HG02981 (cell line): ENCODE measurements around the gene TFDP2.

Experiments
- ATAC-seq: cut with Tn5 transposase; IDR thresholded peaks from one replicate; pipeline ENCODE4 v1.9.1; 2021; ENCODE audit warnings: mild to moderate bottlenecking, moderate library complexity; ENCODE audit not compliant: unreplicated experiment

The TFDP2 gene

GRCh38 chr3:141969711-141970110 lies 179.6 kb downstream of the TFDP2 start:
- no peak for ATAC-seq

GRCh38 chr3:141965471-141965870 lies 183.9 kb downstream of the TFDP2 start:
- no peak for ATAC-seq

DNA sequence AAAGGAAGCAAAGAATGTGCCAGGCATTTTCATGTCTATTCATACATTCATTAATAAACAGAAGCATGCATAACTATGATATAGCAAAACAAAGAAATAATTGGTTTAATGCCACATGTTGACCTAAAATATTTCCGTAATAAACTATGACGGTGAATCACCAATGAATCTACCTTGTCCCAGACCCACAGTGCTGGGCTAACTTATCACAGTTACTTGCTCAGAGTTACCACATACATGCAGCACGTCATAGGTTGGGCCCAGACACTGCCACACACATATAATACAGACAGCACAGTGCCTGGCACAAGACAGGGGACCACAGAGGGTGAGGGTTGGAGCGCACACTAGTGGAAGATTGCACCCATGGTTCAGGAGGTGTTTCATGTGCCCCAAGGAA lies 186.0 kb downstream of the TFDP2 start:
- ATAC-seq = no peak

- no peak for ATAC-seq
Measured at GRCh38 chr3:141960731-141961130, 188.6 kb downstream of the TFDP2 start.

GRCh38 chr3:141959589-141960554 lies 189.5 kb downstream of the TFDP2 start:
- no peak for ATAC-seq

- no peak for ATAC-seq
Measured at GRCh38 chr3:141955175-141955574, 194.2 kb downstream of the TFDP2 start.

DNA sequence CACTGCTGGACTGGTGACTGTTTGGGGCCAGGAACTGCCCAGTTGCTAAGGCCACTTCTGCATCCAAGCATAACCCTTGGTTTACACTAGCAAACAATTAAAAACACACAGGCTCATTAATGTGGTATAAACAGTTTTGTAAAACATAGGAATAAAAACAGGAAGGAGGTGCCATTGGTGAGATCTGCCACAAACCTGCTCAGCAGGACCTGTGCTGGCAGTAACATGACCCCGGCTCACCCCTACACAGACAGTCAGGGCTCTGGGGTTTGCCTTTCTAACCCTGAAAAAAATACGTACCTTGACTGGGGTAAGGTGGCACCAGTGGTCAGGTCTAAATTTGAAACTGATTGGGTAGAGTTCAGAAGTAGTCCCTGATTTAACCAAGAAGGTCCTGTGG lies 196.7 kb downstream of the TFDP2 start:
- no peak for ATAC-seq

GRCh38 chr3:141950572-141951493 lies 198.5 kb downstream of the TFDP2 start:
- no peak for ATAC-seq

- no peak for ATAC-seq
Measured at GRCh38 chr3:141949972-141950371, 199.4 kb downstream of the TFDP2 start.

GRCh38 chr3:141949399-141949798 lies 199.9 kb downstream of the TFDP2 start:
- no peak for ATAC-seq

DNA sequence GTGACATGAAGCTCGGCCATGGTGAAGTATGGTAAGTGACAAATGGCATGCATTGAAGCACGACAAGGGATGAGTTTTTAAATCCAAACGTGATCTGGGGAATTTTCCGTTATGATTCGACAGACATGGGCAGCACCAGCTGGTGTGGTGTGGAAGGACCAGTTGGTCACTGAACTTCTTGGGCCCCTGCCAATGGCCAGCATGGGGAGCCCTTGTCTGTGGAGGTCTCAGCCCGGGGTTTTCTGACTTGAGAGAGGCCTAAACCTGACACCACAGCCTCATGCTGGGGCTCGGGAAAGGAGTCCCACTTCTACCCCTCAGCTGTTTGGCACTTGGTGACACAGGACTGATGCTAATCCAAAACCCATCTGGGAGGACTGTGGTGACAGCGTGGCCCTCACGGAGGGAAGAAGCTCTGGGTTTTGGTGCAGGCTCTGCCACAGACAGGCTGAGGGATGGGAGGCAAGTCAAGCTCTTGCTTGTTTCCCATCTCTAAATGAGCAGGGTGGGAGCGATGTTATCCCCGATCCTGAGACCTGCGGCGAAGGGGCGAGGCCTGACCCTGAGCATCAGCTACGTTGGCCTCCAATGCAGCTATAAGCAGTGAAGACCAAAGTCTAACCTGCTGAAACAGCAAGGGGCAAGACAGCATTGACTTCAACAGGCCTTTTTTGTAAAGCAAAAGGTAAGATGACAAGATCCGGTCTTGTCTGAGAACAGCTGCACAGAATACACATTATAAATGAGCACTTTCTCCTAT lies 203.4 kb downstream of the TFDP2 start:
- no peak for ATAC-seq

DNA sequence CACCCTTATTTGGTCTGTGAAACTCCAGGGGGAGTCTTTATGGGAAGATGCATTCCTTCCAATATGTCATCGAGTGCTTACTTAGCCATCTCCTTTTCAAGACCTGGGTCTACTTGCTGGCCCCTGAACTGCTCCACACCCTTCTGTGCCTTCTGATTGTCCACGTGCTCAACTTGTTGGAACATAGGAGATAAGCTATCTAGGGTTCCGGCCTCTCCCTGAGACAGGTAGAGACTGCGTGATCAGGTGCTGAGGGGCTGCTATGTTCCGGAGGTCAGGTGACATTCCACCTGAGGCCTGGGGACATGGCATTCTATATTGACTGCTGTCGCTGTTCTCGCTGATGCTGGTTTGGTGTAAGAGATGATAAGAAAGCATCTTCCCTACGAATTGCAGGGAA lies 207.3 kb downstream of the TFDP2 start:
- ATAC-seq = no peak

DNA sequence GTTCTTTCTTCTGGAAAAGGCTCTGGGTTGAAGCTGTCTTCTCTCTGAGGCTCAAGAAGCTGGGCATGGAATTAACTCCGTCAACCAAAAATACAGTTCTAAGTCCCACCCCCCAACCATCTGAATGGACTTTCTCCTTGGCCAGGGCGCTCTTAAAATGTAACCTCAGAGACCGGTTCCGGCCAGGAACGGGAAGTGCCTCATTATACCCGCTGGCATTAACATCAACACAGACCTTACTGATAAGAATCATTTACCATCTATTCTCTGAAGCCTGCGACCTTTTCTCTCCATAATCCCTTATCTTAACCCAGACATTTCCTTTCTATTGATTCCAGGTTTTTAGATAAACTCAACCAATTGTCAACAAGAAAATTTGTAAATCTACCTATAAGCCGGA lies 208.3 kb downstream of the TFDP2 start:
- ATAC-seq = no peak

- no peak for ATAC-seq
Measured at GRCh38 chr3:141940194-141940776, 209.1 kb downstream of the TFDP2 start.

- ATAC-seq = no peak
Measured at GRCh38 chr3:141939759-141940158, 209.6 kb downstream of the TFDP2 start.

GRCh38 chr3:141938011-141938500 lies 211.3 kb downstream of the TFDP2 start:
- no peak for ATAC-seq

GRCh38 chr3:141934354-141934753 lies 215.0 kb downstream of the TFDP2 start:
- ATAC-seq = no peak

DNA sequence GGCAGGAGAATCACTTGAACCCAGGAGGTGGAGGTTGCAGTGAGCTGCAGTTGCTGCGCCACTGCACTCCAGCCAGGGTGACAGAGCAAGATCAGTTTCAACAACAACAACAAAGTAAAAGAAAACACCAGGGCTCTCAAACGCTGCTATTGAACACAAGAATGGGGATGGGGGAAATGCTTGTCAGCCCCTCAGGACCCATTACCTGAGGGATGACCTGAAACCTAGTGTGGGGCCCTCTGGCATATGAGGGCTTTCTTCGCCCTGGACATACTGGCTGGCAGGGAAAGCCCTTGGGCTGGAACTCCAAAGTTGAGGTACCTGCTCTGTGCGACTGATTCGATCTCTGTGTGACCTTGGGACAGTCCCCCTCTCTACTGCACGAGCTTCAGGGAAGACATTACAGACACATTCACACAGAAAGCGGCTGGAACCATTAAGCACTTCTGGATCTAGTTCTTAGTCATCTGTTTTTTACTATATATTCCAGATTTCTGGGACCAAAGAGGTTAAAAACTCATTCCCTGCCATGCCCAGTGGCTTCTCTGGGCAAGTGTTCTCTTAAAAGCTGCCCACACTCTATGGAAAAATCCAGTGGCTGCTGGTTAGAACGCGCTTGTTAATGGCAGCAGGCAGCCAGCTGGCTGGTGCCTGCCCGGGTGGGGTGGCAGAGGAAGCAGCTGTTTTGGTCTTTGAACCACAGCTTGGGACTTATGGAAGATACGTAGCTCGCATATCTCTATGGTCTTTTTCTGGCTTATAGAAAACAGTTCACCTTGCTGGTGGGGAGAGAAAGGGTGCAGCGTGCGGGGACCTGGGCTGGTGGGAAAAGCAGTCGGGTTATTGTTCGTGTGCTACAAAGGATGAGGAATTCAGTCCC lies 215.7 kb downstream of the TFDP2 start:
- no peak for ATAC-seq

- no peak for ATAC-seq
Measured at GRCh38 chr3:141930801-141931200, 218.5 kb downstream of the TFDP2 start.
